B cell (primary cell): Measurements from ENCODE around the gene ADIG. TPM values are rescaled to one million over a fixed set of nuclear protein-coding genes. Genes with fewer than 3 reads are reported as not detected.

Source experiments
- ATAC-seq: fragments of 200-7000 bp; cut with Tn5 transposase; one replicate; pipeline ENCODE4 v1.10.0; 2021; ENCODE audit warnings: low read depth, mild to moderate bottlenecking, moderate number of reproducible peaks, moderate library complexity
- CTCF ChIA-PET: fragments of 350-600 bp; sonication (Branson Sonifier 250); formaldehyde crosslinking; loops from one replicate; lab custom pipeline; 2021; ENCODE audit warnings: antibody characterized with exemption, inconsistent platforms; lab: Charles Lee
- POLR2A ChIA-PET: fragments of 350-600 bp; sonication (Branson Sonifier 250); formaldehyde crosslinking; loops from one replicate; lab custom pipeline; 2021; ENCODE audit warnings: antibody characterized with exemption; lab: Charles Lee
- DNase-seq: peaks from one replicate; pipeline ENCODE4 v3.0.0; 2013
- H2AFZ ChIP-seq: 2 replicates; pipeline ENCODE4 v1.6.1; 2012; ENCODE audit warnings: mild to moderate bottlenecking, low read depth, low read length; ENCODE audit not compliant: insufficient read depth, poor library complexity, severe bottlenecking
- H3K27ac ChIP-seq, 2 donors: 1 replicate in 1 of 2; 2 replicates in 1 of 2; pipeline ENCODE4 v1.5.1; 2012 to 2013; ENCODE audit warnings: low read length in 2 of 2, mild to moderate bottlenecking in 2 of 2, moderate library complexity in 1 of 2
- H3K27me3 ChIP-seq, 4 experiments: fragments of 200-600 bp in 1 of 4; sonication (generic) in 1 of 4; replicated peaks in 1 of 4; 1 replicate in 2 of 4; 2 replicates in 2 of 4; pipeline versions ENCODE4 v1.6.1 to v1.7.0; 2013 to 2016; ENCODE audit warnings: low read length in 3 of 4, mild to moderate bottlenecking in 2 of 4, mixed read lengths in 1 of 4, moderate library complexity in 1 of 4; ENCODE audit not compliant: insufficient read depth in 4 of 4, control insufficient read depth in 3 of 4; ENCODE audit errors: control extremely low read depth in 1 of 4
- H3K36me3 ChIP-seq, 2 experiments: replicated peaks in 1 of 2; 1 replicate in 1 of 2; 2 replicates in 1 of 2; pipeline versions ENCODE4 v1.6.1 to v1.7.1; 2013; ENCODE audit warnings: low read length in 1 of 2; ENCODE audit not compliant: insufficient read depth in 2 of 2, control insufficient read depth in 1 of 2; ENCODE audit errors: control extremely low read depth in 1 of 2, extremely low read depth in 1 of 2
- H3K4me1 ChIP-seq, 2 donors: fragments of 200-600 bp in 1 of 2; sonication (generic) in 1 of 2; 1 replicate in 1 of 2; 2 replicates in 1 of 2; pipeline versions ENCODE4 v1.5.1 to v1.6.1; 2013 to 2017; ENCODE audit warnings: low read length in 2 of 2; ENCODE audit not compliant: control insufficient read depth in 2 of 2, insufficient read depth in 2 of 2
- H3K4me2 ChIP-seq: replicated peaks from 2 replicates; pipeline ENCODE3; 2012; ENCODE audit warnings: mild to moderate bottlenecking, low read depth, low read length; ENCODE audit not compliant: poor library complexity, severe bottlenecking
- H3K4me3 ChIP-seq, 5 experiments: fragments of 200-600 bp in 1 of 5; sonication (generic) in 1 of 5; 1 replicate in 3 of 5; 2 replicates in 2 of 5; pipeline versions ENCODE4 v1.5.1 to v1.7.0; 2011 to 2016; ENCODE audit warnings: low read length in 4 of 5, mild to moderate bottlenecking in 4 of 5, low read depth in 2 of 5, control low read depth in 1 of 5, moderate library complexity in 1 of 5; ENCODE audit not compliant: insufficient read depth in 1 of 5; ENCODE audit errors: control extremely low read depth in 1 of 5, extremely low read depth in 1 of 5
- H3K79me2 ChIP-seq: fragments of 200-600 bp; sonication (generic); one replicate; pipeline ENCODE4 v1.6.0; 2016; ENCODE audit warnings: low read length; ENCODE audit not compliant: control insufficient read depth, insufficient read depth
- H3K9ac ChIP-seq: fragments of 200-600 bp; sonication (generic); 2 replicates; pipeline ENCODE4 v1.6.1; 2017; ENCODE audit warnings: mild to moderate bottlenecking, low read length, moderate library complexity
- H3K9me3 ChIP-seq, 3 donors: one replicate each; pipeline versions ENCODE4 v1.6.1 to v1.7.1; 2013; ENCODE audit warnings: low read length in 2 of 3; ENCODE audit not compliant: control insufficient read depth in 2 of 3, insufficient read depth in 1 of 3; ENCODE audit errors: control extremely low read depth in 1 of 3
- H4K20me1 ChIP-seq: 2 replicates; pipeline ENCODE4 v1.6.0; 2012; ENCODE audit warnings: mild to moderate bottlenecking, low read length; ENCODE audit not compliant: insufficient read depth, control insufficient read depth, poor library complexity, severe bottlenecking
- H3K27ac Mint-ChIP-seq: one replicate; pipeline ENCODE4 v1.8.0; 2021; ENCODE audit warnings: mixed read lengths
- H3K27me3 Mint-ChIP-seq: one replicate; pipeline ENCODE4 v1.8.0; 2021; ENCODE audit warnings: mixed read lengths
- H3K4me1 Mint-ChIP-seq: one replicate; pipeline ENCODE4 v1.8.0; 2021; ENCODE audit warnings: mixed read lengths
- H3K4me3 Mint-ChIP-seq: one replicate; pipeline ENCODE4 v1.8.0; 2021; ENCODE audit warnings: mixed read lengths
- H3K9me3 Mint-ChIP-seq: one replicate; pipeline ENCODE4 v1.8.0; 2022; ENCODE audit warnings: mixed read lengths; ENCODE audit not compliant: insufficient read depth
- EZH2 ChIP-seq: IDR thresholded peaks from 2 replicates; pipeline ENCODE4 v1.6.1; 2012; ENCODE audit warnings: borderline replicate concordance, low read depth, mild to moderate bottlenecking, moderate library complexity, low read length; ENCODE audit not compliant: insufficient read depth, poor library complexity, severe bottlenecking
- WGBS: methylation state at CpG from one replicate; pipeline ENCODE4 v1.1.5; 2013; ENCODE audit warnings: missing lambda C conversion rate; ENCODE audit not compliant: insufficient coverage; 5-methylcytosine and 5-hydroxymethylcytosine counted together
- intact Hi-C: fragments of 100-400 bp; cut with micrococcal nuclease; formaldehyde crosslinking; loops from one replicate; pipeline ENCODE4 v1.10.0; 2022
- polyA plus RNA-seq: library from polyadenylated mRNA; depleted of rRNA; stranded (reverse); fragments of >200 nt; gene quantifications from 2 replicates; pipeline ENCODE4 v1.2.3, GENCODE V29; 2012
- total RNA-seq, 2 donors: library from RNA; stranded (reverse); fragments of 120-200 nt in 1 of 2; gene quantifications; 1 replicate in 1 of 2; 2 replicates in 1 of 2; pipeline versions ENCODE4 v1.2.3 to v1.2.4, GENCODE V29; 2013 to 2022
- TF ChIP-seq, protein P1 (sequence below): fragments of 200-600 bp; IDR thresholded peaks from one replicate; pipeline ENCODE4 v1.8.0; 2022; ENCODE audit warnings: antibody characterized with exemption, mild to moderate bottlenecking

Gene ADIG
- total and polyA plus RNA-seq, 2 donors (not counting 1 experiment from before 2014, with no cell fraction given): not detected

DNA sequence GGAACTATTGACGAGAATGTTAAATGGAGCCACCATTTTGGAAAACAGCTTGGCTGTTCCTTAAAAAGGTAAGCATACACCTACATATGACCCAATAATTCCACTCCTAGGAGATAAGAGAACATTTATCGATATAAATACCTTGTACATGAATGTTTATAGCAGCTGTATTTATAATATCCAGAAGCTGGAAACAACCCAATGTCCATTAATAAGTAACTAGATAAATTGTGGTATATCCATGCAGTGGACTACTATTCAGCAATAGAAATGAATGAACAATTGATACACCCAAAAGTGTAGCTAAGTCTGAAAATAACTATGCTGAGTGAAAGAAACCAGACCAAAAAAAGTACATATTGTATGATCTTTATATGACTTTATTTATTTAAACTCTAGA lies 42.2 kb upstream of the ADIG start:
- no peak overlapping the region for H3K4me3 ChIP-seq
- no peak for DNase-seq
- WGBS: no CpG with 5 or more reads among the region's 2 CpGs
- Mint-ChIP-seq H3K4me1 (peaks cover 2% of the 10 kb centered on the region), H3K27ac (no peak overlapping the region), H3K4me3 (no peak overlapping the region), H3K9me3 (no peaks in the 10 kb centered on the region), H3K27me3 (no peaks in the 10 kb centered on the region)
- no peak overlapping the region for H3K27ac ChIP-seq
- H3K9me3 ChIP-seq: no peaks in the 10 kb centered on the region
- POLR2A ChIA-PET: no interaction called here
- no peaks in the 10 kb centered on the region for H3K27me3 ChIP-seq
- H3K4me2 ChIP-seq: no peak overlapping the region
- peaks cover 11 to 88% of the 10 kb centered on the region in 2 experiments for H3K36me3 ChIP-seq
- ATAC-seq: no peak
- CTCF ChIA-PET: no interaction called here
- H4K20me1 ChIP-seq: no peaks in the 10 kb centered on the region
- no peaks in the 10 kb centered on the region for H3K4me1 ChIP-seq
- H2AFZ ChIP-seq: no peak overlapping the region
- H3K9ac ChIP-seq: no peak overlapping the region
- H3K79me2 ChIP-seq: no peaks in the 10 kb centered on the region
- TF ChIP-seq, protein P1, sequence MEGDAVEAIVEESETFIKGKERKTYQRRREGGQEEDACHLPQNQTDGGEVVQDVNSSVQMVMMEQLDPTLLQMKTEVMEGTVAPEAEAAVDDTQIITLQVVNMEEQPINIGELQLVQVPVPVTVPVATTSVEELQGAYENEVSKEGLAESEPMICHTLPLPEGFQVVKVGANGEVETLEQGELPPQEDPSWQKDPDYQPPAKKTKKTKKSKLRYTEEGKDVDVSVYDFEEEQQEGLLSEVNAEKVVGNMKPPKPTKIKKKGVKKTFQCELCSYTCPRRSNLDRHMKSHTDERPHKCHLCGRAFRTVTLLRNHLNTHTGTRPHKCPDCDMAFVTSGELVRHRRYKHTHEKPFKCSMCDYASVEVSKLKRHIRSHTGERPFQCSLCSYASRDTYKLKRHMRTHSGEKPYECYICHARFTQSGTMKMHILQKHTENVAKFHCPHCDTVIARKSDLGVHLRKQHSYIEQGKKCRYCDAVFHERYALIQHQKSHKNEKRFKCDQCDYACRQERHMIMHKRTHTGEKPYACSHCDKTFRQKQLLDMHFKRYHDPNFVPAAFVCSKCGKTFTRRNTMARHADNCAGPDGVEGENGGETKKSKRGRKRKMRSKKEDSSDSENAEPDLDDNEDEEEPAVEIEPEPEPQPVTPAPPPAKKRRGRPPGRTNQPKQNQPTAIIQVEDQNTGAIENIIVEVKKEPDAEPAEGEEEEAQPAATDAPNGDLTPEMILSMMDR: no peak
- TF ChIP-seq EZH2: no peak
- intact Hi-C loops: no loop called here

DNA sequence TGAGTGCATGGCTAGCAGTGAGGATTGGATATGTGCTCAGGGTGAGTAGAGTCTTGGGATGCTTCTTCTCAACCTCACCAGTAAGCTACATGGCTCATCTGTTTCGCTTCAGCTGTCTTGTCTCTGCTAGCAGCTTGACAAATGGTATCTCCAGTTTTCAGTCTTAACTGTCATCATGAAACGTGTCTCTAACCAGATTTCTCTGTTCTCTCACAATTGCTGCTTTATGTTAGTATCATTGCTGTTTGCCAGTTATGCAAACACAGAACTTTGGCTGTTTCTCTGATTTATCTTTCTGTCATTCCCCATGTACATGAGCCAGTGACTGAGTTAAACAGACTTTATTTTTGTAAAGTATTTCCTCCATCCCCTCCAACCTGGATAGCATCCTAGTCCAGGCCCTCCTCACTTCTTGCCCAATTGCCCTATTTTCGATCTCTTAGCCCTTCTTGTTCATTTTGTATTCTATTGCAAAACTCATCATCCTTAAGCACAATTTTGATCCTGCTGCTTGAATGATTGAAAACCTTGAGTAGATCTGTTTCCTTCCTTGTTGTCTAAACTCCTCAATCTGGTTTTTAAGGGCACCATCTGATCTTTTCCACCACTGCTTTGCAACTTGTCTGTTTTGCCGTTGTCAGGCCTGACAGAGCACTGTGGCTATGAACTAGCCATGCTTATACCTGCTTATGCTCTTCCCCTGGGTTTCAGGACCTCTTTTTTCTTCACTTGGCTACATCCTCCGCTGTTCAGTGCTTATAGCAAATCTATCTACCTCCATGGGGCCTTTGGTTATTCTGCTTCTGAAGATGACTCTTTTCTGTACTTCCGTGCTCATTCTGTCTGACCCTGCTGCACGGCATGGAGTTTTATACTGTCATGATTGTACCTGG lies 37.7 kb upstream of the ADIG start:
- 70% methylated on average over 4 of the region's 7 CpGs for WGBS
- TF ChIP-seq, protein P1: no peak
- no peak for TF ChIP-seq EZH2
- no peak overlapping the region for H3K4me3 ChIP-seq
- no peak overlapping the region for H3K27ac ChIP-seq
- no peaks in the 10 kb centered on the region for H3K79me2 ChIP-seq
- DNase-seq: no peak
- no peaks in the 10 kb centered on the region for H3K27me3 ChIP-seq
- ChIA-PET CTCF (no interaction called here), POLR2A (no interaction called here)
- H4K20me1 ChIP-seq: no peaks in the 10 kb centered on the region
- H2AFZ ChIP-seq: no peak overlapping the region
- no peaks in the 10 kb centered on the region for H3K9me3 Mint-ChIP-seq
- no peaks in the 10 kb centered on the region for H3K27me3 Mint-ChIP-seq
- no peak overlapping the region for H3K27ac Mint-ChIP-seq
- no peak overlapping the region for H3K4me2 ChIP-seq
- no peaks in the 10 kb centered on the region for H3K9me3 ChIP-seq
- H3K4me3 Mint-ChIP-seq: no peak overlapping the region
- intact Hi-C loops: no loop called here
- ATAC-seq: no peak
- no peak overlapping the region for H3K9ac ChIP-seq
- peaks cover 2% of the 10 kb centered on the region for H3K4me1 Mint-ChIP-seq
- H3K4me1 ChIP-seq: no peaks in the 10 kb centered on the region
- peaks cover 24 to 75% of the 10 kb centered on the region in 2 experiments for H3K36me3 ChIP-seq
